HG02623 (cell line): ENCODE data around the gene ERMAP.
"Not testable (repeated sequence)": the region's sequence is repeated elsewhere in the genome, so short reads cannot be mapped to it uniquely, and the experiment has no call there.

Source experiments
- ATAC-seq: cut with Tn5 transposase; IDR thresholded peaks from one replicate; pipeline ENCODE4 v1.9.1; 2021; ENCODE audit warnings: moderate library complexity; ENCODE audit not compliant: unreplicated experiment

The ERMAP gene

GRCh38 chr1:42844592-42845140, 27.7 kb downstream of the ERMAP start:
- no peak for ATAC-seq

- ATAC-seq = no peak
Measured at GRCh38 chr1:42845193-42845592, 28.3 kb downstream of the ERMAP start.

- no peak for ATAC-seq
Measured at GRCh38 chr1:42845866-42846256, 28.9 kb downstream of the ERMAP start.

- peak; percentile 90 for ATAC-seq
Measured at GRCh38 chr1:42846257-42847110, 29.6 kb downstream of the ERMAP start, which contains the start of gene ZNF691. Gene ZNF691, plus strand, starts transcription at chr1:42846613. Its CDS starts 3,046 bp downstream, at chr1:42849659.

- ATAC-seq = no peak
Measured at GRCh38 chr1:42847111-42847595, 30.2 kb downstream of the ERMAP start.

GRCh38 chr1:42847721-42848460, 31.0 kb downstream of the ERMAP start:
- no peak for ATAC-seq

- no peak for ATAC-seq
Measured at GRCh38 chr1:42848823-42849537, 32.1 kb downstream of the ERMAP start.

GRCh38 chr1:42849944-42850343, 33.0 kb downstream of the ERMAP start:
- no peak for ATAC-seq

GRCh38 chr1:42851420-42851819, 34.5 kb downstream of the ERMAP start:
- no peak for ATAC-seq

- ATAC-seq = no peak
Measured at GRCh38 chr1:42851960-42852607, 35.2 kb downstream of the ERMAP start.

GRCh38 chr1:42852608-42852980, 35.7 kb downstream of the ERMAP start:
- no peak for ATAC-seq

- ATAC-seq = no peak
Measured at GRCh38 chr1:42853116-42853884, 36.4 kb downstream of the ERMAP start.

- not testable (repeated sequence) for ATAC-seq
Measured at GRCh38 chr1:42856554-42856953, 39.6 kb downstream of the ERMAP start.

- ATAC-seq = not testable (repeated sequence)
Measured at GRCh38 chr1:42859366-42859765, 42.4 kb downstream of the ERMAP start.

- ATAC-seq = no peak
Measured at GRCh38 chr1:42860339-42861013, 43.6 kb downstream of the ERMAP start.

- no peak for ATAC-seq
Measured at GRCh38 chr1:42861014-42861399, 44.1 kb downstream of the ERMAP start.

- ATAC-seq = no peak
Measured at GRCh38 chr1:42866549-42866948, 49.6 kb downstream of the ERMAP start.

GRCh38 chr1:42868466-42868865, 51.5 kb downstream of the ERMAP start:
- ATAC-seq = not testable (repeated sequence)

- ATAC-seq = not testable (repeated sequence)
Measured at GRCh38 chr1:42869254-42869653, 52.3 kb downstream of the ERMAP start.
